Measurements from ENCODE around the gene PAN3.
A peak's percentile ranks its signal among the peaks of the same experiment; 100 is the strongest.

The PAN3 gene

GRCh38 chr13:28100150-28101121 is 37.9 kb upstream of the PAN3 start, which contains the start of gene FLT3 (continued):
- peak; percentile 83 for TF ChIP-seq PRDM10 (tag by site-specific recombination; IDR thresholded peaks at IDR 0.05)
- TF ChIP-seq ZBTB1 (tag by site-specific recombination; IDR thresholded peaks at IDR 0.05) = no peak
- TF ChIP-seq ZNF132 (tag by site-specific recombination; IDR thresholded peaks at IDR 0.05; ENCODE audit: borderline replicate concordance) = no peak
- TF ChIP-seq ZNF449 (tag by site-specific recombination; IDR thresholded peaks at IDR 0.05) = peak; percentile 91
- TF ChIP-seq PRDM4 (tag by site-specific recombination; IDR thresholded peaks at IDR 0.05) = no peak
- no peak for TF ChIP-seq RBAK (tag by site-specific recombination; IDR thresholded peaks at IDR 0.05)
- TF ChIP-seq ZNF274 (IDR thresholded peaks at IDR 0.05; ENCODE audit: low read length) = no peak
- no peak for TF ChIP-seq ZNF274 (tag by site-specific recombination; IDR thresholded peaks at IDR 0.05; ENCODE audit: borderline replicate concordance)
- TF ChIP-seq SP3 (tag by site-specific recombination; IDR thresholded peaks at IDR 0.05) = no peak
- no peak for TF ChIP-seq ZNF488 (tag by site-specific recombination; IDR thresholded peaks at IDR 0.05)
- no peak for TF ChIP-seq ZNF311 (tag by site-specific recombination; IDR thresholded peaks at IDR 0.05; ENCODE audit: borderline replicate concordance)
- no peak for TF ChIP-seq KLF16 (tag by site-specific recombination; IDR thresholded peaks at IDR 0.05)
- no peak for TF ChIP-seq ZNF521 (tag by site-specific recombination; IDR thresholded peaks at IDR 0.05)
- TF ChIP-seq KLF9 (tag by site-specific recombination; IDR thresholded peaks at IDR 0.05; ENCODE audit: low read depth) = no peak
- TF ChIP-seq ZNF221 (tag by site-specific recombination; IDR thresholded peaks at IDR 0.05; ENCODE audit: borderline replicate concordance) = no peak
- TF ChIP-seq, protein P1, sequence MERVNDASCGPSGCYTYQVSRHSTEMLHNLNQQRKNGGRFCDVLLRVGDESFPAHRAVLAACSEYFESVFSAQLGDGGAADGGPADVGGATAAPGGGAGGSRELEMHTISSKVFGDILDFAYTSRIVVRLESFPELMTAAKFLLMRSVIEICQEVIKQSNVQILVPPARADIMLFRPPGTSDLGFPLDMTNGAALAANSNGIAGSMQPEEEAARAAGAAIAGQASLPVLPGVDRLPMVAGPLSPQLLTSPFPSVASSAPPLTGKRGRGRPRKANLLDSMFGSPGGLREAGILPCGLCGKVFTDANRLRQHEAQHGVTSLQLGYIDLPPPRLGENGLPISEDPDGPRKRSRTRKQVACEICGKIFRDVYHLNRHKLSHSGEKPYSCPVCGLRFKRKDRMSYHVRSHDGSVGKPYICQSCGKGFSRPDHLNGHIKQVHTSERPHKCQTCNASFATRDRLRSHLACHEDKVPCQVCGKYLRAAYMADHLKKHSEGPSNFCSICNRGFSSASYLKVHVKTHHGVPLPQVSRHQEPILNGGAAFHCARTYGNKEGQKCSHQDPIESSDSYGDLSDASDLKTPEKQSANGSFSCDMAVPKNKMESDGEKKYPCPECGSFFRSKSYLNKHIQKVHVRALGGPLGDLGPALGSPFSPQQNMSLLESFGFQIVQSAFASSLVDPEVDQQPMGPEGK (tag by site-specific recombination; IDR thresholded peaks at IDR 0.05) = peak; percentile 60
- TF ChIP-seq, protein P2, sequence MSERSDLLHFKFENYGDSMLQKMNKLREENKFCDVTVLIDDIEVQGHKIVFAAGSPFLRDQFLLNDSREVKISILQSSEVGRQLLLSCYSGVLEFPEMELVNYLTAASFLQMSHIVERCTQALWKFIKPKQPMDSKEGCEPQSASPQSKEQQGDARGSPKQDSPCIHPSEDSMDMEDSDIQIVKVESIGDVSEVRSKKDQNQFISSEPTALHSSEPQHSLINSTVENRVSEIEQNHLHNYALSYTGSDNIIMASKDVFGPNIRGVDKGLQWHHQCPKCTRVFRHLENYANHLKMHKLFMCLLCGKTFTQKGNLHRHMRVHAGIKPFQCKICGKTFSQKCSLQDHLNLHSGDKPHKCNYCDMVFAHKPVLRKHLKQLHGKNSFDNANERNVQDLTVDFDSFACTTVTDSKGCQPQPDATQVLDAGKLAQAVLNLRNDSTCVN (tag by site-specific recombination; optimal IDR thresholded peaks at IDR 0.05) = peak; percentile 78
- no peak for TF ChIP-seq ZSCAN5A (tag by site-specific recombination; IDR thresholded peaks at IDR 0.05)
- TF ChIP-seq ZNF394 (tag by site-specific recombination; IDR thresholded peaks at IDR 0.05; ENCODE audit: borderline replicate concordance) = no peak
- TF ChIP-seq HOXD13 (CRISPR knock-in tag; IDR thresholded peaks at IDR 0.05; ENCODE audit: borderline replicate concordance) = no peak
- TF ChIP-seq KLF10 (tag by site-specific recombination; IDR thresholded peaks at IDR 0.05) = no peak
- TF ChIP-seq ZNF202 (tag by site-specific recombination; IDR thresholded peaks at IDR 0.05; ENCODE audit: borderline replicate concordance) = no peak; the same call in 1 of the 2 replicates
- TF ChIP-seq ZNF548 (tag by site-specific recombination; IDR thresholded peaks at IDR 0.05) = no peak
- TF ChIP-seq TCF7L2 (IDR thresholded peaks at IDR 0.05; ENCODE audit: borderline replicate concordance, low read depth, low read length) = no peak
- TF ChIP-seq ZNF248 (tag by site-specific recombination; IDR thresholded peaks at IDR 0.05) = no peak

All from HEK293 (cell line).